Stimulated activated effector memory CD8-positive, alpha-beta T cell treated with anti-CD3 and anti-CD28 coated beads, Interleukin-12 subunit alpha, Interleukin-12 subunit beta, amount 100 ng/mL, for 72 hours (primary cell): ENCODE measurements around the gene C16orf87.

Experiments used
- ATAC-seq: fragments of 150-1000 bp; cut with Tn5 transposase; 2 replicates; pipeline ENCODE4 v1.10.0; 2021
- DNase-seq, 2 donors: peaks; one replicate each; pipeline ENCODE4 v3.0.0; 2021 to 2022; ENCODE audit warnings: low spot score in 2 of 2
- H3K27ac Mint-ChIP-seq: one replicate; pipeline ENCODE4 v1.8.0; 2022; ENCODE audit warnings: mild to moderate bottlenecking, mixed read lengths
- H3K36me3 Mint-ChIP-seq: one replicate; pipeline ENCODE4 v1.8.0; 2022; ENCODE audit warnings: mild to moderate bottlenecking, mixed read lengths
- H3K4me1 Mint-ChIP-seq: one replicate; pipeline ENCODE4 v1.8.0; 2022; ENCODE audit warnings: mixed read lengths
- H3K4me3 Mint-ChIP-seq: one replicate; pipeline ENCODE4 v1.8.0; 2022; ENCODE audit warnings: mild to moderate bottlenecking, mixed read lengths
- H3K9me3 Mint-ChIP-seq: one replicate; pipeline ENCODE4 v1.8.0; 2022; ENCODE audit warnings: mixed read lengths

C16orf87 gene

GRCh38 chr16:46762583-46762982 lies 68.4 kb downstream of the C16orf87 start:
- Mint-ChIP-seq H3K4me1 (peaks cover 11% of the 10 kb centered on the region), H3K36me3 (no peaks in the 10 kb centered on the region), H3K9me3 (no peaks in the 10 kb centered on the region), H3K27ac (no peak overlapping the region), H3K4me3 (no peak overlapping the region)
- DNase-seq (no peak), ATAC-seq (no peak)

- Mint-ChIP-seq H3K4me1 (no peaks in the 10 kb centered on the region), H3K4me3 (no peak overlapping the region), H3K27ac (no peak overlapping the region), H3K9me3 (no peaks in the 10 kb centered on the region), H3K36me3 (no peaks in the 10 kb centered on the region)
- ATAC-seq, result no peak
- no peak for DNase-seq
These were observed 71.7 kb downstream of the C16orf87 start for GRCh38 chr16:46759309-46759708.

- no peak overlapping the region for H3K4me3 Mint-ChIP-seq
- no peak for DNase-seq
- H3K27ac Mint-ChIP-seq, result no peak overlapping the region
- H3K9me3 Mint-ChIP-seq, result no peaks in the 10 kb centered on the region
- H3K36me3 Mint-ChIP-seq, result no peaks in the 10 kb centered on the region
- peak; percentile 33 for ATAC-seq
- no peaks in the 10 kb centered on the region for H3K4me1 Mint-ChIP-seq
These were observed 73.5 kb downstream of the C16orf87 start for GRCh38 chr16:46757339-46758050.

- no peak overlapping the region for H3K4me3 Mint-ChIP-seq
- DNase-seq (no peak), ATAC-seq (no peak)
- no peaks in the 10 kb centered on the region for H3K4me1 Mint-ChIP-seq
- no peaks in the 10 kb centered on the region for H3K9me3 Mint-ChIP-seq
- H3K27ac Mint-ChIP-seq, result no peak overlapping the region
- no peaks in the 10 kb centered on the region for H3K36me3 Mint-ChIP-seq
These were observed 74.2 kb downstream of the C16orf87 start for GRCh38 chr16:46756772-46757171.

- no peaks in the 10 kb centered on the region for H3K4me1 Mint-ChIP-seq
- no peak overlapping the region for H3K27ac Mint-ChIP-seq
- ATAC-seq (no peak), DNase-seq (no peak)
- H3K36me3 Mint-ChIP-seq, result no peaks in the 10 kb centered on the region
- H3K9me3 Mint-ChIP-seq, result no peaks in the 10 kb centered on the region
- H3K4me3 Mint-ChIP-seq, result no peak overlapping the region
These were observed 78.0 kb downstream of the C16orf87 start for GRCh38 chr16:46753015-46753414.

GRCh38 chr16:46751381-46751780 lies 79.6 kb downstream of the C16orf87 start:
- DNase-seq (no peak), ATAC-seq (no peak)
- H3K36me3 Mint-ChIP-seq, result no peaks in the 10 kb centered on the region
- H3K4me1 Mint-ChIP-seq, result no peaks in the 10 kb centered on the region
- no peak overlapping the region for H3K4me3 Mint-ChIP-seq
- H3K27ac Mint-ChIP-seq, result no peak overlapping the region
- no peaks in the 10 kb centered on the region for H3K9me3 Mint-ChIP-seq

GRCh38 chr16:46748775-46749705 lies 81.9 kb downstream of the C16orf87 start:
- no peaks in the 10 kb centered on the region for H3K9me3 Mint-ChIP-seq
- no peak overlapping the region for H3K27ac Mint-ChIP-seq
- no peaks in the 10 kb centered on the region for H3K4me1 Mint-ChIP-seq
- ATAC-seq (no peak), DNase-seq (no peak)
- H3K36me3 Mint-ChIP-seq, result no peaks in the 10 kb centered on the region
- no peak overlapping the region for H3K4me3 Mint-ChIP-seq

- Mint-ChIP-seq H3K9me3 (no peaks in the 10 kb centered on the region), H3K4me3 (no peak within 1 kb of the TSS), H3K27ac (no peak within 1 kb of the TSS), H3K36me3 (no peaks in the 10 kb centered on the region), H3K4me1 (peaks cover 7% of the 10 kb centered on the region)
- DNase-seq (no peak), ATAC-seq (peak; percentile 49)
These were observed 83.0 kb downstream of the C16orf87 start, which contains the start of gene MYLK3 for GRCh38 chr16:46747777-46748651. TSS of gene MYLK3 (minus strand) at chr16:46748344. CDS start at chr16:46748193, 151 bp downstream.

GRCh38 chr16:46746821-46747776 lies 83.9 kb downstream of the C16orf87 start:
- H3K36me3 Mint-ChIP-seq, result no peaks in the 10 kb centered on the region
- no peaks in the 10 kb centered on the region for H3K9me3 Mint-ChIP-seq
- no peak overlapping the region for H3K4me3 Mint-ChIP-seq
- H3K4me1 Mint-ChIP-seq, result peaks cover 14% of the 10 kb centered on the region
- ATAC-seq, result peak; percentile 23
- DNase-seq, result no peak
- H3K27ac Mint-ChIP-seq, result no peak overlapping the region
